Measurements from ENCODE around the gene THSD7B.
"Not testable (repeated sequence)": the region's sequence is repeated elsewhere in the genome, so short reads cannot be mapped to it uniquely, and the experiment has no call there.

The THSD7B gene

GRCh38 chr2:137525132-137525531 lies 759.8 kb downstream of the THSD7B start:
- ChIA-PET POLR2A (ENCODE audit: low non-redundant PET) (no interaction called here), CTCF (no interaction called here)
- no peak for DNase-seq (ENCODE audit: low spot score)
- TF ChIP-seq CTCF (conservative IDR thresholded peaks at IDR 0.05; ENCODE audit: low read depth): no peak
- H3K27ac ChIP-seq: no peak overlapping the region

GRCh38 chr2:137525641-137526190 lies 760.4 kb downstream of the THSD7B start:
- DNase-seq (ENCODE audit: low spot score): no peak
- H3K27ac ChIP-seq: no peak overlapping the region
- TF ChIP-seq CTCF (conservative IDR thresholded peaks at IDR 0.05; ENCODE audit: low read depth): no peak
- ChIA-PET POLR2A (ENCODE audit: low non-redundant PET) (no interaction called here), CTCF (no interaction called here)

- no peak overlapping the region for H3K27ac ChIP-seq
- CTCF ChIA-PET: no interaction called here
- POLR2A ChIA-PET (ENCODE audit: low non-redundant PET): no interaction called here
- no peak for DNase-seq (ENCODE audit: low spot score)
- TF ChIP-seq CTCF (conservative IDR thresholded peaks at IDR 0.05; ENCODE audit: low read depth): no peak
Measured at GRCh38 chr2:137535897-137536296, 770.6 kb downstream of the THSD7B start.

- POLR2A ChIA-PET (ENCODE audit: low non-redundant PET): no interaction called here
- no peak overlapping the region for H3K27ac ChIP-seq
- DNase-seq (ENCODE audit: low spot score): no peak
- CTCF ChIA-PET: interaction anchor here (0.6 kb wide), 1 partner anchor 302 kb away, joined by 6 read pairs; no protein-coding TSS in a partner anchor
- TF ChIP-seq CTCF (conservative IDR thresholded peaks at IDR 0.05; ENCODE audit: low read depth): no peak
Measured at GRCh38 chr2:137539336-137539735, 774.0 kb downstream of the THSD7B start.

- TF ChIP-seq CTCF (conservative IDR thresholded peaks at IDR 0.05; ENCODE audit: low read depth): no peak
- ChIA-PET CTCF (no interaction called here), POLR2A (ENCODE audit: low non-redundant PET) (no interaction called here)
- no peak overlapping the region for H3K27ac ChIP-seq
- DNase-seq (ENCODE audit: low spot score): no peak
Measured at GRCh38 chr2:137547842-137548241, 782.5 kb downstream of the THSD7B start.

- CTCF ChIA-PET: no interaction called here
- TF ChIP-seq CTCF (conservative IDR thresholded peaks at IDR 0.05; ENCODE audit: low read depth): no peak
- POLR2A ChIA-PET (ENCODE audit: low non-redundant PET): no interaction called here
Measured at GRCh38 chr2:137566387-137566786, 801.0 kb downstream of the THSD7B start.

GRCh38 chr2:137570484-137570883 lies 805.1 kb downstream of the THSD7B start:
- CTCF ChIA-PET: no interaction called here
- POLR2A ChIA-PET (ENCODE audit: low non-redundant PET): no interaction called here
- no peak for TF ChIP-seq CTCF (conservative IDR thresholded peaks at IDR 0.05; ENCODE audit: low read depth)

More at GRCh38 chr2:137566387-137566786, 801.0 kb downstream of the THSD7B start:
- H3K27ac ChIP-seq: no peak overlapping the region
- DNase-seq (ENCODE audit: low spot score): peak; percentile 15

GRCh38 chr2:137587834-137588233 lies 822.5 kb downstream of the THSD7B start:
- H3K27ac ChIP-seq; POLR2A ChIA-PET (ENCODE audit: low non-redundant PET); CTCF ChIA-PET; DNase-seq (ENCODE audit: low spot score): not testable (repeated sequence)

More at GRCh38 chr2:137570484-137570883, 805.1 kb downstream of the THSD7B start:
- no peak for DNase-seq (ENCODE audit: low spot score)
- H3K27ac ChIP-seq: no peak overlapping the region

GRCh38 chr2:137588578-137588977 lies 823.2 kb downstream of the THSD7B start:
- H3K27ac ChIP-seq; POLR2A ChIA-PET (ENCODE audit: low non-redundant PET); DNase-seq (ENCODE audit: low spot score); CTCF ChIA-PET: not testable (repeated sequence)

Data from RWPE1 (cell line).